Lower lobe of right lung (tissue), 2 donors: ENCODE measurements around the gene NCS1. TPM values are rescaled to one million over a fixed set of nuclear protein-coding genes. Genes with fewer than 3 reads are reported as not detected.

ENCODE experiments used
- ATAC-seq, 2 donors: fragments of 200-7000 bp; cut with Tn5 transposase; one replicate each; pipeline ENCODE4 v1.9.1; 2020 to 2022; ENCODE audit warnings: mild to moderate bottlenecking in 2 of 2, moderate library complexity in 2 of 2
- DNase-seq: peaks from one replicate; pipeline ENCODE4 v3.0.0-alpha.2; 2020
- H3K27ac ChIP-seq: fragments of 200-600 bp; one replicate; pipeline ENCODE4 v1.8.0; 2022
- H3K27me3 ChIP-seq: fragments of 200-600 bp; one replicate; pipeline ENCODE4 v1.8.0; 2022; ENCODE audit warnings: low read depth
- H3K36me3 ChIP-seq: fragments of 200-600 bp; one replicate; pipeline ENCODE4 v1.8.0; 2022; ENCODE audit warnings: mild to moderate bottlenecking
- H3K4me1 ChIP-seq: fragments of 200-600 bp; one replicate; pipeline ENCODE4 v1.8.0; 2022
- H3K4me3 ChIP-seq: fragments of 200-600 bp; one replicate; pipeline ENCODE4 v1.8.0; 2022; ENCODE audit warnings: mild to moderate bottlenecking
- H3K9me3 ChIP-seq: fragments of 200-600 bp; one replicate; pipeline ENCODE4 v1.8.0; 2022
- intact Hi-C: fragments of 100-400 bp; cut with DNase I; formaldehyde crosslinking; loops from one replicate; pipeline ENCODE4 v1.11.0; 2022
- total RNA-seq: library from RNA; stranded (reverse); fragmentation: NEBNext Ultra II Directional; extraction: Animal tissue kit (Norgen Biotek cat#: 25700); gene quantifications from one replicate; pipeline ENCODE4 v1.2.1, GENCODE V29; 2021
- TF ChIP-seq, protein P1 (sequence below): fragments of 200-600 bp; IDR thresholded peaks from one replicate; pipeline ENCODE4 v1.8.0; 2022; ENCODE audit warnings: antibody characterized with exemption, mild to moderate bottlenecking
- donor health status: DM: no; HTN: yes; CAD: no; lungs with severe emphysema.

Gene NCS1
- total RNA-seq, 1 donor from 2014 or later, result 7.0 TPM

DNA sequence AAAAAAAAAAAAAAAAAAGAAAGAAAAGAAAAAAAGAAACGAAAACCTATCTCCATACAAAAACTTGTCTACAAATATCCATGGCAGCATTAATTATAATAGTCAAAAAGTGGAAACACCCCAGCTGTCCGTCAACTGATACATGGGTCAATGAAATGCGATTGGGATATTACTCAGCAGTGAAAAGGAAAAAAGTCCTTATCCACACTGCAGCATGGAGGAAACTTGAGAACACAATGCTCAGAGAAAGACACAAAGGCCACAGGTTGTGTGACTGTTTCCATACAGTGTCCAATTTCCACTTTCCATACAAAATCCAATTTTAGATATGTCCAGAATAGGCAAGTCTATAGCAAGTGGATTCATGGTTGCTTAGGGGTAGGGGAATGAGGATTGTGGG is 24.3 kb upstream of the NCS1 start:
- no peak overlapping the region for H3K27ac ChIP-seq
- peaks cover 26% of the 10 kb centered on the region for H3K27me3 ChIP-seq
- H3K36me3 ChIP-seq, result no peaks in the 10 kb centered on the region
- no peak for DNase-seq
- H3K4me1 ChIP-seq, result peaks cover 10% of the 10 kb centered on the region
- ATAC-seq, result no peak
- intact Hi-C loops, result no loop called here
- TF ChIP-seq, protein P1, sequence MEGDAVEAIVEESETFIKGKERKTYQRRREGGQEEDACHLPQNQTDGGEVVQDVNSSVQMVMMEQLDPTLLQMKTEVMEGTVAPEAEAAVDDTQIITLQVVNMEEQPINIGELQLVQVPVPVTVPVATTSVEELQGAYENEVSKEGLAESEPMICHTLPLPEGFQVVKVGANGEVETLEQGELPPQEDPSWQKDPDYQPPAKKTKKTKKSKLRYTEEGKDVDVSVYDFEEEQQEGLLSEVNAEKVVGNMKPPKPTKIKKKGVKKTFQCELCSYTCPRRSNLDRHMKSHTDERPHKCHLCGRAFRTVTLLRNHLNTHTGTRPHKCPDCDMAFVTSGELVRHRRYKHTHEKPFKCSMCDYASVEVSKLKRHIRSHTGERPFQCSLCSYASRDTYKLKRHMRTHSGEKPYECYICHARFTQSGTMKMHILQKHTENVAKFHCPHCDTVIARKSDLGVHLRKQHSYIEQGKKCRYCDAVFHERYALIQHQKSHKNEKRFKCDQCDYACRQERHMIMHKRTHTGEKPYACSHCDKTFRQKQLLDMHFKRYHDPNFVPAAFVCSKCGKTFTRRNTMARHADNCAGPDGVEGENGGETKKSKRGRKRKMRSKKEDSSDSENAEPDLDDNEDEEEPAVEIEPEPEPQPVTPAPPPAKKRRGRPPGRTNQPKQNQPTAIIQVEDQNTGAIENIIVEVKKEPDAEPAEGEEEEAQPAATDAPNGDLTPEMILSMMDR, result no peak
- H3K4me3 ChIP-seq, result no peak overlapping the region
- no peaks in the 10 kb centered on the region for H3K9me3 ChIP-seq

DNA sequence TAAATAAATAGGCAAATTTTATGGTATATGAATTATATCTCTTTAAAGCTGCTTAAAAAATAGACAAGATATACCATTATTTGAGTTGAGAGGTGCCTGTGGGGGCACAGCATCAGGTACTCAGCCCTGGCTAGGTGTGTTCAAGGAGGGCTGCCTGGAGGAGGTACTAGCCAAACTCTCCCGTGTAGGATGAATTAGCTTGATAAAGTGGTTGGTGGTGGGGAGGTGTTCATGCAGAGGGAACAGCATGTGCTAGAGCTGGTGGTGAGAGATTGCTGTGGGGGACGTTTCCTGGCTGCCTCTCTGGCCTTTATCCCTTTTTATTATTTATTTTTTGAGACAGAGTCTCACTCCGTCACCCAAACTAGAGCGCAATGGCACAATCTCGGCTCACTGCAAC is 23.2 kb upstream of the NCS1 start:
- H3K4me1 ChIP-seq, result peaks cover 7% of the 10 kb centered on the region
- peaks cover 18% of the 10 kb centered on the region for H3K27me3 ChIP-seq

DNA sequence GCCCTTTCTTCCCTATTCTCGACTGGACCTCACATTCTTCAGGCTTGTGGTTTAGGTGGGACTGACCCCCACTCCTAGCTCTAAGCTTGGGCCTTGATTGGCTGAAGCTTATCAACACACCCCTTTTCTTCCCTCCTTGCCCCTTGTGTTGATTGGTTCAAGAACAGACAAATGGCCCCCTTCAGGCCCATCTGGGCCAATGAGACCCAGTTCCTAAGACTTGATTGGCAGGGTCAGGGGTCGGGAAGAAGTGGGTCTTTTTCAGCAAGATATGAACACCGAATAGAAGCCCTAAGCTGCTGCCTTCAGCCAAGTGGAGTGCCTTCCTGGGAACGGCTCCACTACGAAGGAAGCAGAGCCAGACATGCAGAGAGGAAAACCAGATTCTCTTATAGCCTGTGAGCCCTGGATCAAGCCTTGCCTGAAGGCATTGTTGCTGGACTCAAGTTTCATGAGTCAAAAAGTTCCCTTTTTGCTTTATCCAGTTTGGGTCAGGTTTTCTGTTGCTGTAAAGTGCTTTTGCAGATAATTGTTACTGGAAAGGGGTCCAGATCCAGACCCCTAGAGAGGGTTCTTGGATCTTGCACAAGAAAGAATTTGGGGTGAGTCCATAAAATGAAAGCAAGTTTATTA is 22.4 kb upstream of the NCS1 start:
- intact Hi-C loops, result no loop called here
- Histone ChIP-seq H3K4me3 (no peak overlapping the region), H3K27ac (no peak overlapping the region), H3K9me3 (no peaks in the 10 kb centered on the region), H3K36me3 (no peaks in the 10 kb centered on the region), H3K4me1 (no peaks in the 10 kb centered on the region), H3K27me3 (peaks cover 10% of the 10 kb centered on the region)
- ATAC-seq (no peak), DNase-seq (no peak)
- TF ChIP-seq, protein P1, result no peak

More for the DNA sequence above, 23.2 kb upstream of the NCS1 start:
- TF ChIP-seq, protein P1, result no peak
- Histone ChIP-seq H3K9me3 (no peaks in the 10 kb centered on the region), H3K36me3 (no peaks in the 10 kb centered on the region), H3K4me3 (no peak overlapping the region), H3K27ac (no peak overlapping the region)
- intact Hi-C loops, result no loop called here
- ATAC-seq (no peak), DNase-seq (no peak)

DNA sequence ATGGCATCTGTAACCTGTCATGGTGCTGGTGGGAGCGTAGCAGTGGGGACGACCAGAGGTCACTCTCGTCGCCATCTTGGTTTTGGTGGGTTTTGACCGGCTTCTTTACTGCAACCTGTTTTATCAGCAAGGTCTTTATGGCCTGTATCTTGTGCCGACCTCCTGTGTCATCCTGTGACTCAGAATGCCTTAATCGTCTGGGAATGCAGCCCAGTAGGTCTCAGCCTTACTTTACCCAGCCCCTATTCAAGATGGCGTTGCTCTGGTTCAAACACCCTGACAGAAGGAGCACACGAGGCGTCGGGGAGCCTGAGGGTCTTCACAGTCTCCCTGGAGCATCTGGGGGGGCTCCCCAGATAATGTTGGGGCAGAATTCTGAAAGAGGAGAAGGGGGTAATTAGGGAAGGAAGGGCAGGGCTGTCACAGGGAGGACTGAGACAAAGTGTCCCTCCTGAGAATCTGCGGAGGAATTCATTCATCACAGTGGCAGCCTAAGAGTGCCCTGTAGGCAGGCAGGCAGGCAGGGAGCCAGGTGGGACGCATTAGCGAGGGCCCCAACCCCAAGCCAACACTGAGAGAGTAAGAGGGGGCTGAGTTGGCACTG is 21.3 kb upstream of the NCS1 start:
- Histone ChIP-seq H3K36me3 (no peaks in the 10 kb centered on the region), H3K4me1 (no peaks in the 10 kb centered on the region), H3K9me3 (no peaks in the 10 kb centered on the region), H3K27ac (no peak overlapping the region), H3K4me3 (no peak overlapping the region), H3K27me3 (peaks cover 10% of the 10 kb centered on the region)
- TF ChIP-seq, protein P1, result no peak
- ATAC-seq, result no peak
- intact Hi-C loops, result no loop called here
- no peak for DNase-seq

DNA sequence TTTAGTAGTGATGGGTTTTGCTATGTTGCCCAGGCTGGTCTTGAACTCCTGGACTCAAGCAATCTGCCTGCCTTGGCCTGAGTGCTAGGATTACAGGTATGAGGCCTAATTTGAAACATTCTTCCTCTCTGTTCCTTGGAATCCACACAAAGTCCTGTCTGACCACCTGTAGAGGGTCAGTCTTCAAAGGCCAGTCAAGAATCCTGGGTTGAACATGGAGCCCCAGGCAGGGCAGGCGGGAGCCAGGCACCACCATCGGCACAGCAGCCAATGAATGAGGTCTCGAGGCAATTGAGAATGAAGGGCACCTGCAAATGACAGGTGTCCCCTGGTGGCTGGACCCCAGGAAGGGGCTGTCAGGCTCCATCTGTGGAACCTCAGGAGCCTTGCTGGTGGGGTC is 17.4 kb upstream of the NCS1 start:
- ATAC-seq, result no peak
- intact Hi-C loops, result no loop called here
- no peak overlapping the region for H3K27ac ChIP-seq
- H3K4me1 ChIP-seq, result no peaks in the 10 kb centered on the region
- H3K4me3 ChIP-seq, result no peak overlapping the region
- H3K9me3 ChIP-seq, result no peaks in the 10 kb centered on the region
- TF ChIP-seq, protein P1, result no peak
- no peaks in the 10 kb centered on the region for H3K36me3 ChIP-seq
- H3K27me3 ChIP-seq, result no peaks in the 10 kb centered on the region
- no peak for DNase-seq
